ENCODE data around the gene PRKAR2B. TPM values are rescaled to one million over a fixed set of nuclear protein-coding genes. Genes with fewer than 3 reads are reported as not detected.
"Not testable (repeated sequence)": the region's sequence is repeated elsewhere in the genome, so short reads cannot be mapped to it uniquely, and the experiment has no call there.

PRKAR2B gene
- total and polyA plus RNA-seq, 2 donors (not counting 1 experiment from before 2014, with no cell fraction given), result 0.07 to 0.81 TPM

DNA sequence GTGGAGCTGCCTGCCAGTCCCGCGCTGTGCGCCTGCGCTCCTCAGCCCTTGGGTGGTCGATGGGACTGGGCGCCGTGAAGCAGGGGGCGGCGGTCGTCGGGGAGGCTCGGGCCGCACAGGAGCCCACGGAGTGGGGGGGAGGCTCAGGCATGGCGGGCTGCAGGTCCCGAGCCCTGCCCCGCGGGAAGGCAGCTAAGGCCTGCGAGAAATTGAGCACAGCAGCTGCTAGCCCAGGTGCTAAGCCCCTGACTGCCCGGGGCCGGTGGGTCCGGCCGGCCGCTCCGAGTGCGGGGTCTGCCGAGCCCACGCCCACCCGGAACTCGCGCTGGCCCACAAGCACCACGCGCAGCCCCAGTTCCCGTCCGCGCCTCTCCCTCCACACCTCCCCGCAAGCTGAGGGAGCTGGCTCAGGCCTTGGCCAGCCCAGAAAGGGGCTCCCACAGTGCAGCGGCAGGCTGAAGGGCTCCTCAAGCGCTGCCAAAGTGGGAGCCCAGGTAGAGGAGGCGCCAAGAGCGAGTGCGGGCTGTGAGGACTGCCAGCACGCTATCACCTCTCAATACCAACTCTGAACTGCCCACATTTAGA lies 2.1 kb upstream of the PRKAR2B start:
- H3K36me3 ChIP-seq (replicated peaks in 1 of 2; ENCODE audit: control extremely low read depth in 1 of 2, control insufficient read depth in 1 of 2, extremely low read depth in 1 of 2, insufficient read depth in 2 of 2, low read length in 1 of 2); H3K79me2 ChIP-seq (ENCODE audit: control insufficient read depth, insufficient read depth, low read length); H3K4me3 Mint-ChIP-seq; H3K4me2 ChIP-seq (replicated peaks; ENCODE audit: low read depth, low read length, poor library complexity, severe bottlenecking); H3K9me3 Mint-ChIP-seq (ENCODE audit: insufficient read depth); DNase-seq; H3K4me3 ChIP-seq (ENCODE audit: control extremely low read depth in 1 of 5, extremely low read depth in 1 of 5, insufficient read depth in 1 of 5, low read depth in 2 of 5, low read length in 4 of 5); H3K9me3 ChIP-seq (ENCODE audit: control extremely low read depth in 1 of 3, control insufficient read depth in 2 of 3, insufficient read depth in 1 of 3, low read length in 2 of 3); H2AFZ ChIP-seq (ENCODE audit: insufficient read depth, low read depth, low read length, poor library complexity, severe bottlenecking); CTCF ChIA-PET; H3K27ac ChIP-seq (ENCODE audit: low read length in 2 of 2); H4K20me1 ChIP-seq (ENCODE audit: control insufficient read depth, insufficient read depth, low read length, poor library complexity, severe bottlenecking); ATAC-seq (ENCODE audit: low read depth); H3K27ac Mint-ChIP-seq; H3K9ac ChIP-seq (ENCODE audit: low read length): not testable (repeated sequence)
- Mint-ChIP-seq H3K27me3 (peaks cover 24% of the 10 kb centered on the region), H3K4me1 (peaks cover 13% of the 10 kb centered on the region)
- intact Hi-C loops (cut with micrococcal nuclease), result loop anchor here (10.0 kb wide), 3 partner anchors 248 to 852 kb away; partner anchors contain the start of genes CBLL1 and DLD
- POLR2A ChIA-PET, result interaction anchor here (0.6 kb wide), 1 partner anchor 84 kb away, joined by 6 read pairs; no protein-coding TSS in a partner anchor
- peaks cover 7 to 13% of the 10 kb centered on the region in 2 donors for H3K4me1 ChIP-seq (ENCODE audit: control insufficient read depth in 2 of 2, insufficient read depth in 2 of 2, low read length in 2 of 2)
- 95% methylated on average over 41 of the region's 43 CpGs for WGBS (ENCODE audit: insufficient coverage)
- peaks cover 0 to 21% (median 19%) of the 10 kb centered on the region in 4 experiments for H3K27me3 ChIP-seq (replicated peaks in 1 of 4; ENCODE audit: control extremely low read depth in 1 of 4, control insufficient read depth in 3 of 4, insufficient read depth in 4 of 4, low read length in 3 of 4)

DNA sequence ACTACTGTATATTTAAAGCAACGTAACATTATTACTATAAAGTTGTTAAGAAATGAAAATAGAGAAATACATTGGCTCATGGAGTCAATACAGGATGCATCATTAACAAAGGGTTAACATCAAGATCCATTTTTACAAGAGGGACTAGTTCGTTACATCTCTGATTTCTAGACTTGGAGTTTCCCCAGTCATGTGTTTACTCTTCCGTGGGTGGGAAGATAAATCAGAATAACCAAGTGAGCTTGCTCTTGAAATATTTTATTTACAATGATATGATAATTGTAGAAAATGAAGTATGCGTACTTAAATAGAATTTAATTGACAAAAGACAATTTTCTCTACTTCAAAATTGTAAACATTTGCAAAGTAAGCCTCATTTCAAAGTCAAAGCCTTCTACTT lies 1.0 kb upstream of the PRKAR2B start:
- Histone ChIP-seq H3K4me2 (replicated peaks; ENCODE audit: low read depth, low read length, poor library complexity, severe bottlenecking) (no peak overlapping the region), H3K4me1 (ENCODE audit: control insufficient read depth in 2 of 2, insufficient read depth in 2 of 2, low read length in 2 of 2) (peaks cover 7 to 13% of the 10 kb centered on the region in 2 donors), H3K9me3 (ENCODE audit: control extremely low read depth in 1 of 3, control insufficient read depth in 2 of 3, insufficient read depth in 1 of 3, low read length in 2 of 3) (no peaks in the 10 kb centered on the region), H3K4me3 (ENCODE audit: control extremely low read depth in 1 of 5, extremely low read depth in 1 of 5, insufficient read depth in 1 of 5, low read depth in 2 of 5, low read length in 4 of 5) (peak overlapping the region in 1 of 5 experiments; percentile 69), H3K27me3 (replicated peaks in 1 of 4; ENCODE audit: control extremely low read depth in 1 of 4, control insufficient read depth in 3 of 4, insufficient read depth in 4 of 4, low read length in 3 of 4) (peaks cover 0 to 26% (median 24%) of the 10 kb centered on the region in 4 experiments), H3K27ac (ENCODE audit: low read length in 2 of 2) (no peak overlapping the region), H2AFZ (ENCODE audit: insufficient read depth, low read depth, low read length, poor library complexity, severe bottlenecking) (no peak overlapping the region), H3K9ac (ENCODE audit: low read length) (no peak overlapping the region), H4K20me1 (ENCODE audit: control insufficient read depth, insufficient read depth, low read length, poor library complexity, severe bottlenecking) (no peaks in the 10 kb centered on the region), H3K79me2 (ENCODE audit: control insufficient read depth, insufficient read depth, low read length) (no peaks in the 10 kb centered on the region), H3K36me3 (replicated peaks in 1 of 2; ENCODE audit: control extremely low read depth in 1 of 2, control insufficient read depth in 1 of 2, extremely low read depth in 1 of 2, insufficient read depth in 2 of 2, low read length in 1 of 2) (no peaks in the 10 kb centered on the region)
- no peak for ATAC-seq (ENCODE audit: low read depth)
- TF ChIP-seq, protein P1, sequence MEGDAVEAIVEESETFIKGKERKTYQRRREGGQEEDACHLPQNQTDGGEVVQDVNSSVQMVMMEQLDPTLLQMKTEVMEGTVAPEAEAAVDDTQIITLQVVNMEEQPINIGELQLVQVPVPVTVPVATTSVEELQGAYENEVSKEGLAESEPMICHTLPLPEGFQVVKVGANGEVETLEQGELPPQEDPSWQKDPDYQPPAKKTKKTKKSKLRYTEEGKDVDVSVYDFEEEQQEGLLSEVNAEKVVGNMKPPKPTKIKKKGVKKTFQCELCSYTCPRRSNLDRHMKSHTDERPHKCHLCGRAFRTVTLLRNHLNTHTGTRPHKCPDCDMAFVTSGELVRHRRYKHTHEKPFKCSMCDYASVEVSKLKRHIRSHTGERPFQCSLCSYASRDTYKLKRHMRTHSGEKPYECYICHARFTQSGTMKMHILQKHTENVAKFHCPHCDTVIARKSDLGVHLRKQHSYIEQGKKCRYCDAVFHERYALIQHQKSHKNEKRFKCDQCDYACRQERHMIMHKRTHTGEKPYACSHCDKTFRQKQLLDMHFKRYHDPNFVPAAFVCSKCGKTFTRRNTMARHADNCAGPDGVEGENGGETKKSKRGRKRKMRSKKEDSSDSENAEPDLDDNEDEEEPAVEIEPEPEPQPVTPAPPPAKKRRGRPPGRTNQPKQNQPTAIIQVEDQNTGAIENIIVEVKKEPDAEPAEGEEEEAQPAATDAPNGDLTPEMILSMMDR (IDR thresholded peaks at IDR 0.05), result no peak
- TF ChIP-seq EZH2 (IDR thresholded peaks at IDR 0.05; ENCODE audit: borderline replicate concordance, insufficient read depth, low read depth, low read length, poor library complexity, severe bottlenecking), result no peak
- H3K4me3 Mint-ChIP-seq, result peak overlapping the region; percentile 82
- intact Hi-C loops (cut with micrococcal nuclease), result loop anchor here (10.0 kb wide), 3 partner anchors 249 to 851 kb away; partner anchors contain the start of genes CBLL1 and DLD
- WGBS (ENCODE audit: insufficient coverage), result no CpG with 5 or more reads among the region's 4 CpGs
- DNase-seq, result no peak
- no peaks in the 10 kb centered on the region for H3K9me3 Mint-ChIP-seq (ENCODE audit: insufficient read depth)
- CTCF ChIA-PET, result no interaction called here
- peaks cover 13% of the 10 kb centered on the region for H3K4me1 Mint-ChIP-seq
- POLR2A ChIA-PET, result no interaction called here
- H3K27me3 Mint-ChIP-seq, result peaks cover 34% of the 10 kb centered on the region
- H3K27ac Mint-ChIP-seq, result no peak overlapping the region
